ENCODE data around the gene NIPAL3.

DNA sequence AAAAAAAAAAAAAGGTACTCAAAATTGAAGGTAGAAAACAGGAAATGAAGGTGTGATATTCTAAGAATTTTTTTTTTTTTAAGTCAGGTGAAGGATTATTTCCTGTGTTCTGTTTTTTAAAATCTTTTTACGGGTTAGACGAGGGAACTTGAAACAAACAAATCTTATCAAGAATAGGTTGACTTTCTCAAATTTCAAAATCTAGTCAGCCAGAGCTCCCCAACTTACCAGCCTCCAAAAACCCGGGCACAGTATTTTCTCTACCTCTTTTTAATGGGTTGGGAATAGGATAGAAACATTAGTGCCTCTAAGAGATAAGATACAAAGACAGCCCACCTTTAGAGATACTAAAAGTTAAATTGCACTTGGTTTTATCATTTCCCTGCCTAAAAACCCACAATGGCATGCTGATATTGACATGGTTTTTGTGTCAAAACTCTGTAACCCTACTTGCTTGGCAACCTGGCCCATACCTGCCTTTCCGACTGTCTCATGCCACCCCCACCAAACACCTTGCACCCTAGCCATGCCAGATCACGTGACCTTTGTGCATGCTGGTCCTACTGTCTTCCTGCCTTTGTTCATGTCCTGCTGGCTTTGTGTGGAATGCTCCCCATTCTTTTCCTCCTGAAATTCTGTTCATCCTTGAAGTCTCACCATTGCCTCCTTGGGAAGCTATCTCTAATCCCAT is 91.2 kb downstream of the NIPAL3 start:
- TF ChIP-seq SP1 (IDR thresholded peaks at IDR 0.05) (no peak), BHLHE40 (IDR thresholded peaks at IDR 0.05; ENCODE audit: borderline replicate concordance) (no peak)
